Central memory CD4-positive, alpha-beta T cell (primary cell): Measurements from ENCODE around the gene CPVL.

Source experiments
- DNase-seq: peaks from one replicate; pipeline ENCODE4 v3.0.0; 2022

Gene CPVL

DNA sequence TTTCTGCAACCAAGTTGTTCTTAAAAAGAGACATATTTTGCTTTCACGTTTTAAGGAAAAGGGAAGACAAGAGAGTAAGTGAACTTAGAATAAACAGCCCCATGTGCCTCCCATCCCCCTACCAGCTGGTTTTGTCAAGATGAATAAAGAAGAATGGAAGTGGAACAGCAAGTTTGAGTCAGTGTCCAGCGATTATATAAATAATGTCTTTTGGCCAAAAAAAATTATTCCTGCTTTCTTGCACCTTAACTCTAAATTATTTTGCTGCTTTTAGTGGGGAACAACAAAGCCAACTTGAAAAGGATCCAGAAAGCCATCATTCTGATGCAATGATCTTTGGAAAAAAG, 105.8 kb downstream of the CPVL start:
- no peak for DNase-seq

DNA sequence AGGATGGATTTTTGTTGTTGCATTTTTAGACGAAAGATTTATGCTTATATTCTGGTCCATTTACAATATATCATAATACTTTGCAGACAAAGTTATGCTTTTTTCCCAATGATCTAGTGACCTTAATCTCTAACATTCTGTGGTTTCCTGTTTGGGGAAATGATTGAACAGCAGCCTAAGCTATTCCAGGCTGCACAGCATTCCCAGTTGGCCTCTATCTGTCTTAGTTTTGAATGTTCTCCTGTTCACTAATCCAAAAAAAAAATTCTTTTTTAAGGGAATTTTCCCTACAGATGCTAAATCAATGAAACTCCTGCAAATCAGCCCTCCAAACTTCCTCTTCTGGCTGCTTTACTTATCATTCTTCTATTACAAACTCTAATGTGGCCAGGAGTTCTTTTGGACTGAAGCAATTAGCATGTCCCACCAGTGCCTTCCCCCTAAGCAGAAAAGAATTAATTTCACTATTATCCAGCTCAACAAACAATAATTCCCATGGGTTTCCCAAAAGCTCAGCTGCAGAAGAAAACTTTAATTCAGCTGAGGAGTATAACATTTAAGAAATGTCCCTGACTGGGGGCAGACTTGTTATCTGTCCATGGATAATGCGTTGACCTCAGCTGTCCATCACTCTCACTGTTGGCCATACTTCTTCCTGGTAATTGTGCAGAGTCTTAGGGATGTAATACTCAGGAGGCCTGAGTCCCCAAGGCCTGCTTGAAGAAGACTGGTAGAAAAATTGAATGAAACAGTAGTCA, 106.3 kb downstream of the CPVL start:
- DNase-seq, result no peak

DNA sequence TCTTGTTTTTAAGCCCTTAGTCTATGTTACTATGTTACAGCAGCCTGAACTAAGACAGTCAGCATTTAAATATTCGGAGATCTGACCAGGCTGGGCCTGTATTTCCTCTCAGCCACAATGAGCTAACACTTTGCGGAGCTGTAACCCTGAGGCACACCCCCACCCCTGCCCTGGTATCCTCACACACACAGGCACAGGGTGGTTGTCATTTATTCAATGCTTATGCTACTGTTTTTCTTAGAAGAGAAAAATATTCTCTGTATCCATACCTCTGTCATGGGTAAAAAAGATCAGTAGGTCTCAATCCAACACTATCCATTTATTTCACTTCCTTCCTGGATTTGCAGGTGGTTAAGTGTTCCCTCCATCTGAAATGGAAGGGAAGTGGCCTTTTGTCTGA, 107.9 kb downstream of the CPVL start:
- DNase-seq, result no peak

DNA sequence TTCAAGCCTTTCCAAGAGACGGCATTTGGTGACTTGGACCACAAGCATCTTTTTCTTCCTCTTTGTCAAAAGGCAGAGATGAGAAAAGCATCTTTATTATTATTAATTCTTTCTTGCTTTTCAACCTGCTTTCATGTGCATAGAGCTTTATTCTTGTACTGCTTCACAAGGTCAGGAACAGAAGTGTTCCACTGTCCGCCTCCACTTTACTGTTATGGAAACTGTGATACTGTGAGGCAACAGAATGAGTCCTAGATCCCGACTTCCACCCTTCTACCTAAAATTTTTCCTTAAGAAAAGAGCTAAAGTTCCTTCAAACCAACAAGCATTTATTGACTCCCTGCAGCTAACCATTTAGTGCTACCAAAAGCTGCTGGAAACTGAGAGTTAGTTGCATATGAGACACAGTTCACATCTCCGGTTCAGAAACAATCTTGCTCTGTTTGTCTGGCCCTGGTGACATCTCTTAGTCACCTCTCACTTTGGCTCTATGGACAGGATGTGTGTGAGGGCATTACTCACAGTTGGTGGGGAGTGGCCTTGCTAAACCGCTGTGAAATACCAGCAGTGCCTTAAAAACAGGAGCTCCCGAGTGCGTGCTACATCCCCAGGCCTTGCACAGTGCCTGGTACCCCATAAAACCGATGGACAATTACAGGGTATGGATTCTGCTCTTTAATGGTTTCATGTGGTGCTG, 111.1 kb downstream of the CPVL start:
- DNase-seq, result no peak

DNA sequence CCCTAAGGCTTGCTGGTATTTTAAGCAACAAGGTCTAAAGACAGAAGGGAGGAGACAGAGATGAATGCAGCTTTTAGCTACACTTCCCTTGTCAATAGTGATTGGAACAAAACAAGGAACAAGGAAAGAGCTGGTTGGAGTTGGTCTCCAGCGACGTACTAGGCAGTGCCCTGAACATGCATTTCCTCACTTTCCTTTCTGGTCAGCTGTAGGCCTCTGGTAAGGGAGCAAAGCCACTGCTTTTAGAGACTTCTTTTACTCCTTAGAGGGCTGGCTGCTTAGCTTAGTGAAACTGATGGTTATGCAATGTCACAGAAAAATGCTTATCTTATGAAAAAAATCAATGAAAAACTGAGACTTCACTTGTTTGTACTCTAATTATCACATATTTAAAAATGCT, 112.8 kb downstream of the CPVL start:
- DNase-seq, result no peak

DNA sequence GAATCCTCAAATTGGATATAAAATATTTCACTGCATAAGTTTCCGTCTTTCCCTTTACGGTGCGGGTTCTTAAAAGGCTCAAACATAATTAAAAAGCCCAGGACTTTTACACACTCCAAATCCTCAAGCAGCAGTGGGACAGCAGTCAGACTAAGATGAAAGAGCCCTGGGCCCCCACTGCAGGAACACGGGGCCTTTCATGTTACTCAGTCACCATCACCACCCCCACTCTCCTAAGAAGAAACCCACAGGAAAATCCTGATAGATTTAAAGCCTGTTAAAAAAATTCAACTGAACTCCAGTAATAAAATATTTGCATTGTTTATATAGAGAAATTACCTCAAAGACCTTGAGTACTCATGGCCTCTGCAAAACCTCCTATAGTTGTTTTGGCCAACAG, 114.2 kb downstream of the CPVL start:
- DNase-seq, result no peak

DNA sequence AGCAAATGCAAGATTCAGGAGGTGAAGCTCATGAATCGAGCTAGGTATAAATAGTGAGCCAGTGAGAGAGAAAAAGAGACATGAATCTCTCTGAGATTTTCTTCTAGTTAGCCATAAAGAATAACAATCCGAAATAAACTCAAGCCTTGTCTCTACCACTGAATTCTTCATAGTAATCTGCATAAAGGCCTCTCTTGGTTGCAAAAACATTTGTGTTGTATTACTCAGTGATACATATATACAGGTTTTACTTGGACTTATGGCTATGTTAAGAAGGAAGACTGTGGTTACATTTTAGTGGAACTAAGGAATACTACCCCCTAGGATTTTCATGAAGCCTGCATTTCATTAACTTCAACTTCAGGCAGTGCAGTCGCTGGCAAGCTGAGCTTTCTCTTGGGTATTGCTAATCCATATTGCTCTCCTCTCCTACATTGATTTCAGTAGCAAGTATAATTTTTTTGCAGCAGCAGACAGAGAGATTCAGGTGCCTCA, 115.5 kb downstream of the CPVL start:
- no peak for DNase-seq

DNA sequence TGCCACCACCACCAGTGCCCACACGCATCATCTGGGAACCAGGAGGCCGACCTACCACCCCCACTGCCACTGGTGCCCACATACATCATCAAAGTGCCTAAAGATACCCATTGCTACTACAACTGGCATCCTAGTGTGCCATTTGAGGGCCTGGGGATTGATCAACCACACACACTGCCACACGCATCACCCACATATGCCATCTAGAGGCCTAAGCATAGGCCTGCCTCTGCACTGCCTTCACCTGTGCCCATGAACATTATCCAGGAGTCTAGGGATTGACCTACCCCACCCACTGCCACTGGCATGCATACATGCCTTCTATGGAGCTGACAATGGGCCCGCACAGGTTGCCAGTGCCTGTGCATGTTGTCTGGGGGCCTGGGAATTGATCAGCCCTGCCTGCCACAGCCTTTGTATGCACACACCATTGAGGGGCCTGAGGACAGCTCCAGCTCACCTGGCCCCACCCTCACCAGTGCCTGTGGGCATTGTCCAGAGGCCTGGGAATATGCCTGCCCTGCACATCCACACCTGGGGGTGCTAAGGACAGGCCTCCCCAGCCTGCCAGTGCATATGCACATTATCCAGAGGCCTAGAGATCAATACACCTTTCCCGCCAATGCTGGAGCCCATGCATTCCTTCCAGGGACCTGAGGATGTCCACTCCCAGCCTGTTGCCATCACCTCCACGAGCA, 123.9 kb downstream of the CPVL start:
- DNase-seq, result no peak

DNA sequence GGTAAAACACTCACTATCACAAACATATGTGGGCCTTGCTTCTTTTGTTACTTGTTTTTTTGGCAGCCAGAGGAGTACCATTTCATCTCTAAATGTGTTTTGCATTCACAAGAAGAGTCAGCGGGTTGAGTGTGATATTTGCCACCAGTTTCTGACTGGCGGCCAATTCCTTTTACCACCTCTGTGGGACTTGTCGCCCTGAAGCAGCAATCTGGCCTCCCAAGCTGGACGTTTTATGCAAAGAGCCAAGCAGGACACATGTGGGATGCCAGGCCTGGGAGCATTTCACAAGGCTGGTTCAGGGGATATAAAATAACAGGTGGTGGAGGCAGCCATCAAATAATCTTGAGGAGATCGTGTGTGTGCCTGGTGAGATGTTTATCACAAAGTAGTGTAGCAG, 126.4 kb downstream of the CPVL start:
- no peak for DNase-seq

DNA sequence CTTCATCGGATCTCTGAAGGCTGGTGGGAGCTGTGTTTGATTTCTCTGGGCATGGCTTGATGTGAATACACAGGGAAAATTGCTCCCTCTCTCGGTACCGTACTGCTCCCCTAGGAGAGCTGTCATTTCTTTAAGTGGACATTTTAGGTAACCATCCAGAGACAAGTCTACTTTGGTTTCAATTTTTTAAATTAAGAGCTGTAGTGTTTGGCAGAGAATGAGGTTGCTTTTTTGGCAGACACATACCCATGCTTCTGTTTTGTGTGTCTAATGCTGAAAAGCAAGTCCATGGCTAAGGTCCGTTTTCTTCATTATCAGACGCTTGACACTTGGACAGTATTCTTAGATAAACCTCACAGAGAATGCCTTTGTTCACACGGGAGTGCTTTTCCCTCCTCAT, 127.0 kb downstream of the CPVL start:
- DNase-seq, result no peak

DNA sequence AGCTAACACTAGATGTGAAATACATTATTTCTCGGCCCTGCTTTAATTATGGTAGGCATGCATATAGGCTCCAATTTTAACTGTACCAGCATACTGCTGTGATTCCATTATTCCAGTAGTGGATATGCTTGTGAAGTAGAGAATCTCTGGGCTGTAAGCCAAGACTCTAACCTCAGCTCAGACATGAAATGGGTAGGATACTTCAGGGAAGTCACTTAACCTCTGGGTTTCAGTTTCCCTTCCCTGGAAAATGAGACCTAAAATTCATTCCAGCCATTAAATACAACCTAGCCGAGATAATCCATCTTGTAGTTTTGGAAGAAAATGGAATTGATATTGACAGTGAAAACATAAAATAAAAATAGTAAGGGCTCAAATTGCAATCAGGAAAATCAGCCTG, 128.6 kb downstream of the CPVL start:
- no peak for DNase-seq

DNA sequence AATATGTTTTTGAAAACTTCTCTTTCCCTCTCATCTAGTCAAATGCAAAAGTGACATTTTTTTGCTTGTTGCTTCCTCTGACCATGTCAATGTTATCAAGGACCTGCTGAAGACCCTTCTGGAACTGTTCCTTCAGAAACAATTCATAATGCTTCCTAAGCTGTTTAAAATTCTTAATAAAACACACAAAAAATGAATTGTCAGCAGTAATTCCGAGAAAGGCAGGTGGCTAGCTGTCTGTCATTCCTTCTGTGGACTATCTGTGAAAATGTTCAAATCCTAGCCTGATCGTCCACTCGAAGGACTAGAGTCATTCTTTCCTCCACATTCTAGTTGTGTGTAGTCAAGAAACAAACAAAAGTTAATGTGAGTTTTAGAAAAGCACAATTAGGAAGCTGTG, 131.6 kb downstream of the CPVL start:
- DNase-seq, result no peak

DNA sequence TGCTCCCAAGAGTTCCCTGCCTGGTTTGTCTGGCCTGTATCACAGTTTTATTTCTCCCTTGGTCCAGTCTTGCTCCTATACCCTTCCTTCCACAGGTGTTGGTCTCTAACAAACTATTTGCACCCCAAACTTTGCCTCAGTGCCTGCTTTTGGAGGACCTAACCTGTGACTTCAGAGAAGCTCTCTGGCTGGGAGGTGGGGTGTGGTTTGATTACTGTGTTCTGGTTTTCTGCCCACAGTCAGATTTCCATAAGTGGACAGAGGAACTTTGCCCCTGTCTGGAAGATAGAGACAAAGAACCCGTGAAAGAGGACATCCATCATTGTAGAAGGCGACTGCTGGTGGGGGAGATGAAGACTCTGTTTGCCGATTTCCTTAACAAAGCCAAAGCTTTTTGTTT, 132.4 kb downstream of the CPVL start:
- no peak for DNase-seq

DNA sequence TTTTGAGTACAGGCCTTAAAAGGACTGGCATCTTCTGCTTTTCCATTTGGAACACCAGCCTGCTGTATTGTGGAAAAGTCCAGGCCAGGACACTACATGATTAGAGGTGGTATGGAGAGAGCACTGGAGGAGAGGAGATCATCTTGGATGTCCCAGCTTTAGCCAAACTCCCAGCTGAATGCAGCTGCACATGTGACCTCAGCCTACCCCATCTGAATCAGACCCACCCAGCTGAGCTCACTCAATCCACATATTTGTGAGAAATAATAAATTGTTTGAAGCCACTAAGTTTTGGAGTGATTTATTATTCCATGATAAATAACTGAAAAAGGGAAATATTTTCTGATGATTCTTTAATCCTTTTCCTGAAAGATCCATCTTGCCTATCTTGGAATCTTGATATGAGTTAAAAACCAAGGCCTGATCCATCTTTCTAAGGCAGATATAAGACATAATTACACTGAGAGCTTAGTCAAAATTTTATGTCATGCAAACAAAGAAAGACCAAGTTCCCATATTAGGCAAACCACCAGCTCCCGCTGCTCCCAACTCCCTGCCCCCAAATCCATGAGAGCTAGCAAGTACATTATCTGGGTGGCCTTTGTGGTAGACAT, 133.1 kb downstream of the CPVL start:
- no peak for DNase-seq

DNA sequence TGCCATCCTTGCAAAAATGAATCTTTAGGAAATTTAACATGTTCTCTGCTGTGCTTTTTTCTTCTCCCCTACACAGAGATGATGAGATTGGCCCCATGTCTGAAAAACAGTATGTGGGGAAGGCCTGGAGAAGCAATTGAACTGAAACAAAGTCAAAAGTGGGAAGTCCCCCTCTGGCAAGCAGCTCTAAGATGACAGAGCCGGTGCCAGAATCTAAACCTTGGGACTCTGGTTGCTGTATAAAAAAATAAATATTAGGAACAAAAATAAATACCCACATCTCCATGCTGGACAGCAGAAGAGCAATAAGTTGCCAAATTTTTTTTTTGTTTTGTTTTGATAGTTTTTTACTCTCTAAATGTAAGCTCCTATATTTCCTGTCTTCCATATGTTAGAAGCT, 136.4 kb downstream of the CPVL start:
- no peak for DNase-seq

DNA sequence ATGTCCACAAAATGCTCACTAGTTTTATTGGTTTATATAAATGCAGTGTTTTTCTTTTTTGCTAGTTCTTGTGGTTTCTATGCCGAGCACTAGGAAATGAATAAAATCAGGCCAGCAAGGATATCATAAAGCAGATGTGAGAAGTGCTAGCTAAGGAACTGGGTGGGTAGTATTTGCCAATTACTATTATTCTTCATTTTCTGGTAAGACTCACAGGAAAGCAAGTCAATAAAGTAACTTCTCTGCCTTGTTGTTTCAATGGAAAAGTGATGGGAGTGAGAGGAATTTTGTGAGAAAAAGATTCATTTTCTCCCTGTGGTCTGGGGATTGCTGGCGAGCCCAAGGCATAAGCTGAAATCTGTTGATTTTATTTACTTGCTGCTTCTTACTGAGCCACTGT, 137.7 kb downstream of the CPVL start:
- DNase-seq, result no peak

DNA sequence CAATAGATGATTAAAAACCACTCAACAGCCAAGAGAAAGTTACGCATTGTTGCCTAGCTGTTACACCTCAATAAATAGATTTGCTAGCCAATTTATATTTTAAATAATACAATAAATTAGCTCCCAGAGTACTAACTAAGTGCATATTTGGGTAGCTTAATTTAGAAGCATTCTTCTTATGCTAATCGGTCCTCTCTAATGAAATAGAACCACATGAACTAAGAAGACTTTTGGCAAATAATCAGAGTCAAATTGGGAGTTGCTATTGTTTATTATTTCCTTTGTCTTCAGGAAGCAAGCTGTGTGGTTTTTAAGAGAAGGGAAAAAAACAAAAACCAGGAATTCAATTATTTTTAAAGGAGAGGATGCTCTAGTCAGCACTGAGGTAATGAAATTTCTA, 139.2 kb downstream of the CPVL start:
- no peak for DNase-seq

DNA sequence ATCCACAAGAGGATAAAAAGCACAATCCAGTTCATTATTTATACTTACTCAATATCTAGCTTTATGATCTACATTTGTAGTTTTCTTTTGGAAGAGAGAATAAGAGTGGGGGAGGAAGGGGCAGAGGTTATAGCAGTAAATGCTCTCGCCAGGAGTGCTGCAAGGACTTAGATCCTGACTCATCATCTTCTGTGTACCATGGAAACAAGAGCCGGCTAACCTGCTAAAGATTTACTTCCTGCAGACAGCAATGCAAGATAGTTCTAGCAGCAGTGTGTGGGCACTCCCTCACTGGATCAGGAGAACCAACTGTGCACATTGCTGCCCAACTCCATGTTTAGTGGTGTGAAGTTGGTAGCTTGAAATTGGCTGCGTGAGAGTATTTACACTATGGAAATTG, 140.5 kb downstream of the CPVL start:
- no peak for DNase-seq

DNA sequence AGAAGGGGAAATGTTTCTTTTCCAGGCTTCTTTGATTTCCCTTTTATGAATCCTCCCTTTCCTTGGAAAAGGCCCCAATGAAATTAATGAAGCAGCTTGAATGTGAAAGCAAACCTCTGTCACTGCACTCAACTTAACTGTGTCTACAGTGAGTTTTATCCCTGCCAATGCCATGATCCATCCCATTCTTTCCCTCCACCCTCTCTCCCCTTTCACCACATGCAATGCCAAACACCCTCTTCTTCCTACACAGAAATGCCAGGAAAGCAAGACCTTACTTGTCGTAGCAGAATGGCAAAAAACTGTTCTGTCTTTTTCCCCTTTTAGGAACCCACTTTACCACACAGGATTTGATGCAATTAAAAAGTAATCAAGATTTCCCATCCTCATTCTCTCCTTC, 140.9 kb downstream of the CPVL start:
- no peak for DNase-seq

DNA sequence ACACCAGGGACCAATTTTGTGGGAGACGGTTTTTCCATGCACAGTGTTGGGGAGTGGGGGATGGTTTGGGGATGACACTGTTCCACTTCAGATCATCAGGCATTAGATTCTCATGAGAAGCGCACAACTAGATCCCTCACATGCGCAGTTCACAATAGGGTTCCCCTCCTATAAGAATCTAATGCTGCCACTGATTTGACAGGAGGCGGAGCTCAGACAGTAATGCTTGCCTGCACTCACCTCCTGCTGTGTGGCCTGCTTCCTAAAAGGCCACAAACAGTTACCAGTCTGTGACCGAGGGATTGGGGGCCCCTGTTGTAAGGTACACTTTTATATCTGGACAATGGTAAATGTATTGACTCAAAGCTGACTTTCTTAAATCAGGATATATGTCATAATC, 142.6 kb downstream of the CPVL start:
- no peak for DNase-seq

DNA sequence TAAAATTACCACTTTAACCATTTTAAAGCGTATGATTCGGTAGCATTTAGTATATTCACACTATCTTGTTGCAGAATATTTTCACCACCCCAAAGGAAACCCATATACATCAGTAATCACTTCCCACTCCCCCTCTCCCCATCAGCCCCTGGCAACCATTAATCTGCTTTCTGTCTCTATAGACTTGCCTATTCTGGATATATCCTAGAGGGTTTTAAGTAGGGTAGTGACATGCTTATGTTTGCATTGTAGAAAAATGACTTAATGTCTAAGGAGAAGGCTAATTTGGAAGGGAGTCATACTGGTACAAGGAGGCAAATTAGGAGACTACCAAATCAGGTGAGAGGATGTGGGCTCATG, 145.6 kb downstream of the CPVL start:
- DNase-seq, result no peak

DNA sequence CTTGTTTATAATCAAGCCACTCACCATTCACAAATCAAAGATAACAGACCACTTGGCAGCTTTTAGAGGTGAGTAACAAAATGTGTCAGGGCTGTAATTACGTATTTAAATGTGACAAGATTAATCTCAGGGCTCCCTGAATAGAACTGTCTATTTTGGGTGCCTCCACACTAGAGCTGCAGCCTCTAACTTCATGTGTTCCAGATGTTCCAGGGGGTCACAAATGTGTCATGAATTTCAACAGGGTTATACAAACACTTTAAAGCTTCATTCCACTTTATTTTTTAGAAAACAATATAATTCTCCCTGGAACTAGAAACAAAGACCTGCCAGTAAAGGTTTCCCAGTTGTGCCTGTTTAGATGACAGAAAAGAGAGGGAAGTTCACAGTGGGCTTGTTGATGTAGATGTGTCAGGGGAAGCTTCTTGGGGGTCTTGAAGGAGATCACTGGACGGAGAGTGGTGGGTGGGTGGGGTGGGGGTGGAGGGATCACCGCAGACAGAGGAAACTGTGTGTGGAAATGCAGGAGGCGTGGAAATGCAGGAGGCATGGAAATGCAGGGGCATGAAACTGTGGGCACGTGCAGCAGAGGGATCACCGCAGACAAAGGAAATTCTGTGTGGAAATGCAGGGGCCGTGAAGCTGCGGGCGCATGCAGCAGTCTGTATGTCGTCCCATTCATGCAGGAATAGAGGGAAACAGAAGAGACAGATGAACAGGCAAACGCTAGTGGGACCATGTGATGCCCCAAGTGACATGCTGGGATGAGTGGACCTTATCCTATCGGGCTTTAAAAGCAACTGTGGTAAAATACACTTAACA, 146.2 kb downstream of the CPVL start:
- DNase-seq, result no peak

DNA sequence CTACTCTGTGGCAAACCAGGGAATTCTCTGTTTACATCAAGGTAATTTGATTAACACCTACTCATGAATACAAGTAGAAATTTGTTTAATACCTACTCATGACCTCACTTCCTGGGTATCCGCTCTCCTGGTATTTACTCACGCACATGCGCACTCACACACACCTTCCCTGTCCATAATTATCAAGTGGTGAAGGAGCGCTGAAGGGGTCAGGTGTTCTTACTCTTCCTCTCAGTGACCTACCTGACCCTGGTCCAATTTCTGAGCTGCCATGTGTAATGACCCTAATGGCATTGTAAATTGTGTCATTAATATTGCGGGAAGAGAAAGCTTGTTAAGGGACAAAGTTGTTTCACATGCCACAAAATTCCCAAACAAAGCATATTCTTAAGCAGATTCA, 146.9 kb downstream of the CPVL start:
- DNase-seq, result no peak
